ENCODE results near the gene UBE2D1.
"Not testable (repeated sequence)": the region's sequence is repeated elsewhere in the genome, so short reads cannot be mapped to it uniquely, and the experiment has no call there.

Gene UBE2D1

GRCh38 chr10:58397830-58398229 is 63.0 kb downstream of the UBE2D1 start:
- Histone ChIP-seq H3K27ac (no peak overlapping the region), H3K9ac (no peak overlapping the region), H4K20me1 (peaks cover 0 to 24% (median 9%) of the 10 kb centered on the region in 11 experiments; a peak in 15 of 22 replicates), H3K4me1 (no peaks in the 10 kb centered on the region), H3K27me3 (no peaks in the 10 kb centered on the region), H3K4me2 (no peak overlapping the region), H3K4me3 (no peak overlapping the region), H3K36me3 (peaks cover 52 to 81% (median 66%) of the 10 kb centered on the region in 11 experiments), H3K9me3 (replicated peaks in 1 of 11) (no peaks in the 10 kb centered on the region)
- TF ChIP-seq Cebpa-rat (IDR thresholded peaks at IDR 0.05) = no peak

GRCh38 chr10:58399410-58399809 is 64.6 kb downstream of the UBE2D1 start:
- no peak overlapping the region for H3K9ac ChIP-seq
- H4K20me1 ChIP-seq = peaks cover 0 to 14% (median 0%) of the 10 kb centered on the region in 11 experiments; a peak in 5 of 22 replicates
- H3K27ac ChIP-seq = no peak overlapping the region
- H3K9me3 ChIP-seq (replicated peaks in 1 of 11) = no peaks in the 10 kb centered on the region
- H3K4me1 ChIP-seq = no peaks in the 10 kb centered on the region
- H3K27me3 ChIP-seq = no peaks in the 10 kb centered on the region
- H3K4me2 ChIP-seq = no peak overlapping the region
- no peak for TF ChIP-seq Cebpa-rat (IDR thresholded peaks at IDR 0.05)
- H3K36me3 ChIP-seq = peaks cover 36 to 65% (median 50%) of the 10 kb centered on the region in 11 experiments
- H3K4me3 ChIP-seq = no peak overlapping the region

GRCh38 chr10:58400609-58401008 is 65.8 kb downstream of the UBE2D1 start:
- Histone ChIP-seq H3K9me3 (replicated peaks in 1 of 11) (no peaks in the 10 kb centered on the region), H4K20me1 (peaks cover 0 to 14% (median 0%) of the 10 kb centered on the region in 11 experiments; a peak in 5 of 22 replicates), H3K27ac (no peak overlapping the region), H3K4me3 (no peak overlapping the region), H3K36me3 (peaks cover 25 to 54% (median 39%) of the 10 kb centered on the region in 11 experiments), H3K4me2 (no peak overlapping the region), H3K9ac (no peak overlapping the region), H3K27me3 (no peaks in the 10 kb centered on the region), H3K4me1 (no peaks in the 10 kb centered on the region)
- TF ChIP-seq Cebpa-rat (IDR thresholded peaks at IDR 0.05) = no peak

- Histone ChIP-seq H3K27ac (no peak overlapping the region), H3K36me3 (peaks cover 0 to 22% (median 8%) of the 10 kb centered on the region in 11 experiments; a peak in 10 of 22 replicates), H3K9me3 (replicated peaks in 1 of 11) (no peaks in the 10 kb centered on the region), H4K20me1 (no peaks in the 10 kb centered on the region), H3K4me2 (no peak overlapping the region), H3K9ac (no peak overlapping the region), H3K27me3 (no peaks in the 10 kb centered on the region), H3K4me3 (no peak overlapping the region), H3K4me1 (no peaks in the 10 kb centered on the region)
- no peak for TF ChIP-seq Cebpa-rat (IDR thresholded peaks at IDR 0.05)
Measured at GRCh38 chr10:58404001-58404400, 69.2 kb downstream of the UBE2D1 start.

- Histone ChIP-seq H4K20me1 (no peaks in the 10 kb centered on the region), H3K36me3 (no peaks in the 10 kb centered on the region), H3K4me3 (no peak overlapping the region), H3K4me2 (no peak overlapping the region), H3K9ac (no peak overlapping the region), H3K9me3 (replicated peaks in 1 of 11) (0 out of 22 replicates have a peak, but pooled peaks cover 0 to 3% (median 0%) of the 10 kb centered on the region in 11 experiments), H3K27me3 (no peaks in the 10 kb centered on the region), H3K27ac (no peak overlapping the region), H3K4me1 (no peaks in the 10 kb centered on the region)
- TF ChIP-seq Cebpa-rat (IDR thresholded peaks at IDR 0.05) = no peak
Measured at GRCh38 chr10:58409956-58410610, 75.3 kb downstream of the UBE2D1 start.

- Histone ChIP-seq H4K20me1 (no peaks in the 10 kb centered on the region), H3K9me3 (replicated peaks in 1 of 11) (0 out of 22 replicates have a peak, but pooled peaks cover 0 to 3% (median 0%) of the 10 kb centered on the region in 11 experiments), H3K4me1 (no peaks in the 10 kb centered on the region), H3K9ac (no peak overlapping the region), H3K36me3 (no peaks in the 10 kb centered on the region), H3K4me3 (no peak overlapping the region), H3K27ac (no peak overlapping the region), H3K27me3 (no peaks in the 10 kb centered on the region), H3K4me2 (no peak overlapping the region)
- TF ChIP-seq Cebpa-rat (IDR thresholded peaks at IDR 0.05) = no peak
Measured at GRCh38 chr10:58412502-58412961, 77.7 kb downstream of the UBE2D1 start.

GRCh38 chr10:58414270-58415041 is 79.7 kb downstream of the UBE2D1 start:
- H3K4me2 ChIP-seq = no peak overlapping the region
- TF ChIP-seq Cebpa-rat (IDR thresholded peaks at IDR 0.05) = no peak
- H3K9ac ChIP-seq = no peak overlapping the region
- H3K36me3 ChIP-seq = no peaks in the 10 kb centered on the region
- H3K4me3 ChIP-seq = no peak overlapping the region
- no peaks in the 10 kb centered on the region for H4K20me1 ChIP-seq
- H3K27ac ChIP-seq = no peak overlapping the region
- no peaks in the 10 kb centered on the region for H3K27me3 ChIP-seq
- H3K9me3 ChIP-seq (replicated peaks in 1 of 11) = peaks cover 0 to 7% (median 0%) of the 10 kb centered on the region in 11 experiments; a peak in 4 of 22 replicates
- H3K4me1 ChIP-seq = no peaks in the 10 kb centered on the region

GRCh38 chr10:58415757-58416156 is 81.0 kb downstream of the UBE2D1 start:
- H3K27me3 ChIP-seq = no peaks in the 10 kb centered on the region
- peaks cover 0 to 7% (median 0%) of the 10 kb centered on the region in 11 experiments; a peak in 4 of 22 replicates for H3K9me3 ChIP-seq (replicated peaks in 1 of 11)
- H3K4me2 ChIP-seq = no peak overlapping the region
- TF ChIP-seq Cebpa-rat (IDR thresholded peaks at IDR 0.05) = no peak
- H3K36me3 ChIP-seq = no peaks in the 10 kb centered on the region
- H3K4me3 ChIP-seq = no peak overlapping the region
- no peak overlapping the region for H3K9ac ChIP-seq
- H3K4me1 ChIP-seq = no peaks in the 10 kb centered on the region
- no peak overlapping the region for H3K27ac ChIP-seq
- H4K20me1 ChIP-seq = no peaks in the 10 kb centered on the region

- H3K9me3 ChIP-seq (replicated peaks in 1 of 11); H3K4me1 ChIP-seq; H3K4me3 ChIP-seq; H3K27me3 ChIP-seq; H3K36me3 ChIP-seq; H3K4me2 ChIP-seq; H3K27ac ChIP-seq; H4K20me1 ChIP-seq; H3K9ac ChIP-seq: not testable (repeated sequence)
Measured at GRCh38 chr10:58417902-58418301, 83.1 kb downstream of the UBE2D1 start.

All from BLaER1 treated with 17β-estradiol and CSF1 and Interleukin-3, amounts not matched to agents 10 nM and 100 nM (cell line).